CD4-positive, alpha-beta T cell (primary cell): Measurements from ENCODE around the gene ZNF774. TPM values are rescaled to one million over a fixed set of nuclear protein-coding genes. Genes with fewer than 3 reads are reported as not detected.

ENCODE experiments used
- ATAC-seq: fragments of 200-7000 bp; cut with Tn5 transposase; one replicate; pipeline ENCODE4 v1.10.0; 2022; ENCODE audit warnings: mild to moderate bottlenecking; ENCODE audit not compliant: poor library complexity
- CTCF ChIA-PET: fragments of 350-600 bp; sonication (Branson Sonifier 250); formaldehyde crosslinking; loops from one replicate; lab custom pipeline; 2021; ENCODE audit warnings: antibody characterized with exemption, inconsistent platforms; lab: Charles Lee
- POLR2A ChIA-PET: fragments of 350-600 bp; sonication (Branson Sonifier 250); formaldehyde crosslinking; loops from one replicate; lab custom pipeline; 2021; ENCODE audit warnings: antibody characterized with exemption, inconsistent platforms; lab: Charles Lee
- DNase-seq, 14 experiments: peaks; one replicate each; pipeline ENCODE4 v3.0.0-alpha.2; 2013 to 2020; ENCODE audit warnings: mixed read lengths in 2 of 14
- H3K27ac ChIP-seq, 2 donors: one replicate each; pipeline versions ENCODE4 v1.5.1 to v1.7.0; 2013; ENCODE audit warnings: low read length in 2 of 2, low read depth in 1 of 2, mild to moderate bottlenecking in 1 of 2
- H3K27me3 ChIP-seq, 2 experiments: 1 replicate in 1 of 2; 2 replicates in 1 of 2; pipeline versions ENCODE4 v1.6.1 to v1.7.0; 2013; ENCODE audit warnings: low read length in 2 of 2, control low read depth in 1 of 2, mild to moderate bottlenecking in 1 of 2, moderate library complexity in 1 of 2; ENCODE audit not compliant: insufficient read depth in 2 of 2, control insufficient read depth in 1 of 2
- H3K36me3 ChIP-seq: one replicate; pipeline ENCODE4 v1.6.1; 2013; ENCODE audit warnings: low read length, control low read depth; ENCODE audit not compliant: insufficient read depth
- H3K4me1 ChIP-seq: one replicate; pipeline ENCODE4 v1.6.1; 2013; ENCODE audit warnings: low read length, control low read depth; ENCODE audit not compliant: insufficient read depth
- H3K4me3 ChIP-seq: one replicate; pipeline ENCODE4 v1.5.1; 2013; ENCODE audit warnings: mild to moderate bottlenecking, low read length, moderate library complexity
- H3K9me3 ChIP-seq, 2 experiments: 1 replicate in 1 of 2; 2 replicates in 1 of 2; pipeline versions ENCODE4 v1.6.1 to v1.7.0; 2013; ENCODE audit warnings: low read length in 2 of 2, mild to moderate bottlenecking in 2 of 2, control low read depth in 1 of 2, moderate library complexity in 1 of 2; ENCODE audit not compliant: control insufficient read depth in 1 of 2, insufficient read depth in 1 of 2
- H3K27ac Mint-ChIP-seq: one replicate; pipeline ENCODE4 v1.8.0; 2020; ENCODE audit warnings: mixed read lengths
- H3K27me3 Mint-ChIP-seq: one replicate; pipeline ENCODE4 v1.8.0; 2021; ENCODE audit warnings: mixed read lengths
- H3K36me3 Mint-ChIP-seq: one replicate; pipeline ENCODE4 v1.8.0; 2021; ENCODE audit warnings: low read depth, mixed read lengths
- H3K4me1 Mint-ChIP-seq: one replicate; pipeline ENCODE4 v1.8.0; 2021; ENCODE audit warnings: low read depth, mixed read lengths
- H3K4me3 Mint-ChIP-seq: one replicate; pipeline ENCODE4 v1.8.0; 2020; ENCODE audit warnings: mild to moderate bottlenecking, mixed read lengths
- H3K9me3 Mint-ChIP-seq: one replicate; pipeline ENCODE4 v1.8.0; 2020; ENCODE audit warnings: mixed read lengths
- CTCF ChIP-seq: fragments of 200-600 bp; IDR thresholded peaks from one replicate; pipeline ENCODE4 v1.8.0; 2022; ENCODE audit warnings: antibody characterized with exemption, mild to moderate bottlenecking
- intact Hi-C, 2 experiments: fragments of 100-400 bp; cut with DNase I in 1 of 2; cut with micrococcal nuclease in 1 of 2; formaldehyde crosslinking; loops; one replicate each; pipeline versions ENCODE4 v1.15.1 to v1.9.0; 2023 to 2025; cut with DNase I, micrococcal nuclease
- total RNA-seq, 174 experiments: library from RNA in 2 of 174; stranded (reverse) in 2 of 174; gene quantifications; one replicate each; pipeline ENCODE4 v1.2.3 and lab custom pipeline; 2021 to 2026

ZNF774 gene
- total RNA-seq, 2 experiments from 2014 or later: 0.20 to 1.1 TPM

GRCh38 chr15:90362936-90363212 lies 10.8 kb downstream of the ZNF774 start:
- H3K9me3 ChIP-seq: no peaks in the 10 kb centered on the region
- H3K4me1 ChIP-seq: peaks cover 13% of the 10 kb centered on the region
- H3K4me3 ChIP-seq: no peak overlapping the region
- intact Hi-C loops: loop anchor here (1.0 to 5.0 kb wide), 6 partner anchors 25 to 119 kb away; partner anchors contain the start of gene IQGAP1 (in 1 of the 2)
- DNase-seq (no peak), ATAC-seq (no peak)
- H3K9me3 Mint-ChIP-seq: no peaks in the 10 kb centered on the region
- H3K27me3 ChIP-seq: no peaks in the 10 kb centered on the region
- no peak overlapping the region for H3K27ac Mint-ChIP-seq
- no peak overlapping the region for H3K4me3 Mint-ChIP-seq
- peaks cover 3% of the 10 kb centered on the region for H3K36me3 ChIP-seq
- no peaks in the 10 kb centered on the region for H3K36me3 Mint-ChIP-seq
- no peak overlapping the region for H3K27ac ChIP-seq
- no peaks in the 10 kb centered on the region for H3K27me3 Mint-ChIP-seq
- POLR2A ChIA-PET: interaction anchor here (0.7 to 4.0 kb wide), 3 partner anchors 26 to 57 kb away, joined by 3 to 38 read pairs (median 3); partner anchors contain the start of gene IQGAP1
- CTCF ChIA-PET: interaction anchor here (0.8 to 1.7 kb wide), 14 partner anchors 10 to 138 kb away, joined by 3 to 18 read pairs (median 6); partner anchors contain the start of gene ZNF774
- H3K4me1 Mint-ChIP-seq: peaks cover 28% of the 10 kb centered on the region
- TF ChIP-seq CTCF: no peak

GRCh38 chr15:90364251-90364650 lies 12.2 kb downstream of the ZNF774 start:
- Mint-ChIP-seq H3K36me3 (no peaks in the 10 kb centered on the region), H3K4me1 (peaks cover 28% of the 10 kb centered on the region), H3K4me3 (no peak overlapping the region), H3K9me3 (no peaks in the 10 kb centered on the region), H3K27ac (no peak overlapping the region), H3K27me3 (no peaks in the 10 kb centered on the region)
- no peak for TF ChIP-seq CTCF
- H3K36me3 ChIP-seq: peaks cover 3% of the 10 kb centered on the region
- no peak for ATAC-seq
- H3K4me1 ChIP-seq: peaks cover 13% of the 10 kb centered on the region
- no peak overlapping the region for H3K4me3 ChIP-seq
- intact Hi-C loops: loop anchor here (5.0 kb wide), 3 partner anchors 42 to 73 kb away; no protein-coding TSS in a partner anchor
- ChIA-PET POLR2A (interaction anchor here (0.6 to 4.0 kb wide), 2 partner anchors 24 to 36 kb away, joined by 3 to 38 read pairs; partner anchors contain the start of gene IQGAP1), CTCF (no interaction called here)
- no peaks in the 10 kb centered on the region for H3K9me3 ChIP-seq
- no peaks in the 10 kb centered on the region for H3K27me3 ChIP-seq
- H3K27ac ChIP-seq: no peak overlapping the region
- DNase-seq: no peak

- no peak for DNase-seq
- Histone ChIP-seq H3K36me3 (no peaks in the 10 kb centered on the region), H3K27ac (no peak overlapping the region), H3K4me1 (peaks cover 13% of the 10 kb centered on the region), H3K4me3 (no peak overlapping the region), H3K27me3 (no peaks in the 10 kb centered on the region), H3K9me3 (no peaks in the 10 kb centered on the region)
- Mint-ChIP-seq H3K27me3 (no peaks in the 10 kb centered on the region), H3K36me3 (no peaks in the 10 kb centered on the region), H3K27ac (no peak overlapping the region), H3K4me3 (no peak overlapping the region), H3K9me3 (no peaks in the 10 kb centered on the region), H3K4me1 (peaks cover 32% of the 10 kb centered on the region)
- intact Hi-C loops: no loop called here
- TF ChIP-seq CTCF: no peak
- ATAC-seq: no peak
- ChIA-PET POLR2A (no interaction called here), CTCF (interaction anchor here (0.6 kb wide), 1 partner anchor 73 kb away, joined by 3 read pairs; no protein-coding TSS in a partner anchor)
Measured at GRCh38 chr15:90365414-90366055, 13.5 kb downstream of the ZNF774 start.
